A549 treated with RU486 at 1 μM for 4 hours (cell line): ENCODE results near the gene USP19. TPM values are rescaled to one million over a fixed set of nuclear protein-coding genes. Genes with fewer than 3 reads are reported as not detected.

Experiments used
- total RNA-seq: library from RNA; stranded (reverse); fragments of 200-300 nt; extraction: Qiagen RNA extraction; gene quantifications from 5 replicates; pipeline ENCODE4 v1.2.3, GENCODE V29; 2022; ENCODE audit warnings: low read depth

Gene USP19, protein sequence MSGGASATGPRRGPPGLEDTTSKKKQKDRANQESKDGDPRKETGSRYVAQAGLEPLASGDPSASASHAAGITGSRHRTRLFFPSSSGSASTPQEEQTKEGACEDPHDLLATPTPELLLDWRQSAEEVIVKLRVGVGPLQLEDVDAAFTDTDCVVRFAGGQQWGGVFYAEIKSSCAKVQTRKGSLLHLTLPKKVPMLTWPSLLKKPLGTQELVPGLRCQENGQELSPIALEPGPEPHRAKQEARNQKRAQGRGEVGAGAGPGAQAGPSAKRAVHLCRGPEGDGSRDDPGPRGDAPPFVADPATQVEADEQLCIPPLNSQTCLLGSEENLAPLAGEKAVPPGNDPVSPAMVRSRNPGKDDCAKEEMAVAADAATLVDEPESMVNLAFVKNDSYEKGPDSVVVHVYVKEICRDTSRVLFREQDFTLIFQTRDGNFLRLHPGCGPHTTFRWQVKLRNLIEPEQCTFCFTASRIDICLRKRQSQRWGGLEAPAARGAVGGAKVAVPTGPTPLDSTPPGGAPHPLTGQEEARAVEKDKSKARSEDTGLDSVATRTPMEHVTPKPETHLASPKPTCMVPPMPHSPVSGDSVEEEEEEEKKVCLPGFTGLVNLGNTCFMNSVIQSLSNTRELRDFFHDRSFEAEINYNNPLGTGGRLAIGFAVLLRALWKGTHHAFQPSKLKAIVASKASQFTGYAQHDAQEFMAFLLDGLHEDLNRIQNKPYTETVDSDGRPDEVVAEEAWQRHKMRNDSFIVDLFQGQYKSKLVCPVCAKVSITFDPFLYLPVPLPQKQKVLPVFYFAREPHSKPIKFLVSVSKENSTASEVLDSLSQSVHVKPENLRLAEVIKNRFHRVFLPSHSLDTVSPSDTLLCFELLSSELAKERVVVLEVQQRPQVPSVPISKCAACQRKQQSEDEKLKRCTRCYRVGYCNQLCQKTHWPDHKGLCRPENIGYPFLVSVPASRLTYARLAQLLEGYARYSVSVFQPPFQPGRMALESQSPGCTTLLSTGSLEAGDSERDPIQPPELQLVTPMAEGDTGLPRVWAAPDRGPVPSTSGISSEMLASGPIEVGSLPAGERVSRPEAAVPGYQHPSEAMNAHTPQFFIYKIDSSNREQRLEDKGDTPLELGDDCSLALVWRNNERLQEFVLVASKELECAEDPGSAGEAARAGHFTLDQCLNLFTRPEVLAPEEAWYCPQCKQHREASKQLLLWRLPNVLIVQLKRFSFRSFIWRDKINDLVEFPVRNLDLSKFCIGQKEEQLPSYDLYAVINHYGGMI (N-terminal part only)
- 18.7 to 24.8 TPM (median 23.0 TPM) in 5 replicates for total RNA-seq

DNA sequence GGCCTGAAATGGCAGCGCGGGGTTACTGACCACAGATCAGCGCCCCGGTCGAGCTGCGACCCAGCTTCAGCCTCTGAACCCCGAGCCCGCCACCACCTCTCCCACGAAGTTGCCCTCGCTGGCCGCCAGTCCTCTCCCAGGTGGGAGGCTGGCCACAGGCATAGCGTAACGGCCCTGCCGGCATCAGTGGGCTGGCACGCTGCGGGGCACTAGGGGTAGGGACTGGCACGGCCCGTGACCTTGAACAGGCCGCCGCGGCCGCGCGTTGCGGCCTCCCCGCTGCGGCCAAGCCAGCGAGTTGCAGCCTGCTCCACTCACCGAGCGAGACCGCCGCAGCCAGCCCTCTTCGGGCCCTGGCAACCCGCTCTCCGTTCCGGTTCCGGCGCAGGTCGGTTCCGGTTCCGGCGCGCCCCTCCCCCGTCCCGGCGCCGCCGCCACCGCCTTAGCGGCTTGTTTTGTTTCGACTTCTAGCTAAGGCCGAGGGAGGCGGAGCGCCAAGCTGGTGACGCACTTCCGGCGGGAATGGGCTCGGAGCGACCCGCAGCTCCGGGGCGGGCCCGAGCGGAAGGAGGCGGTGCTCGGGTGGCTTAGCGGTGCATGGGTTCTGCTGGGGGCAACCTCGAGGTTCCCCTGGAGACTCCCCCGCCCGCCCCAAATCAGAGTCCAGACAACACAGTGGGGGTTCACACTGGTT, at the start of gene USP19:
USP19 (minus strand) TSS at position 386 of the 694 bp plus-strand sequence. CDS start 1,678 bp downstream, outside the sequence.

DNA sequence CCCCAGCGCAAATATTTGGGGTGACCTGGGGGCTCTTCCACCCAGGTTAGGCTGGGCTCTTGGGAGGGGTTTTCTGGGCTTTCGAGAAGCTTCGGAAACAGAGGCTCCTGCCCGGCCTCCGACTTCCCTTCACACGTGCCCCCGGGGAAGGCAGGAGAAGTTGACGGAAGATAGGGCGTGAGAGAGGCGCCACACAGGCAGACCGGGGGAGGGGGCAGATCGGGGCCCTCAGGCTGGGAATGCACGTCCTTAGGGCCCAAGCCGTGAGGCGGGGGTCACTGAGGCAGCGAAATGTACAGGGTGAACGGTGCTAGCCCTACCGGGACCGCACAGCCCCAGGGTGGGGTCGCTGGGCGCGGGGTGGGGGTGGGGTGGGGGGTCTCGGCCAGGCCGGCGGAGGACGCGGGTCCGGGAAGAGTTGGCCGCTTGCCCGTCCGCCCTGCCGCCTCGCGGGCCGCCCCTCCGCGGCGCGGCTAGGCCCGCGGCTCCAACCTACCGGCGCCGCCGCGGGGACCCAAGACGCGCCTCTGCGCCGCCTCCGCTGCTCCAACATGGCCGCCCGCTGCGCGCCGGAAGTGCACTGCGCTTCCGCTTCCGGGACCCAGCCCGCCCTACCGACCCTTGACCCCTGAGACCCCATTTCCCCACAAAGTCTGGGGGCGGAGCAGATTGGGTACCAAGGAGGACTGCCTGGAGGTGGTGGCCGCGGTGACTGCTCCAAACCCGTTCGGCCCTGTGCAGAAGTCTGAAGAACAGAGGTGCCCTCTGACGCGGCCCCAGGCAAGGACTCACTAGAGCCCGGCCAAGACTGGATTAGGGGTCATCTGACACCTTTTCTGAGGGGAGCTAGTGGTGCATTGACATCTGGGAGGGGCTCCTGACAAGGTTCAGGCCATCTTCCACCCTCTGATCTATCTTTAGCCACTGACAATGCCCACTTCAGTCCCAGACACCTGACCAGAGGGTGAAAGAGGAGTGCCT, 45.4 kb upstream of the USP19 start, which contains the start of gene CCDC71:
CCDC71 (minus strand) TSS at position 561 of the 981 bp plus-strand sequence. CDS start 2,123 bp downstream, outside the sequence.

DNA sequence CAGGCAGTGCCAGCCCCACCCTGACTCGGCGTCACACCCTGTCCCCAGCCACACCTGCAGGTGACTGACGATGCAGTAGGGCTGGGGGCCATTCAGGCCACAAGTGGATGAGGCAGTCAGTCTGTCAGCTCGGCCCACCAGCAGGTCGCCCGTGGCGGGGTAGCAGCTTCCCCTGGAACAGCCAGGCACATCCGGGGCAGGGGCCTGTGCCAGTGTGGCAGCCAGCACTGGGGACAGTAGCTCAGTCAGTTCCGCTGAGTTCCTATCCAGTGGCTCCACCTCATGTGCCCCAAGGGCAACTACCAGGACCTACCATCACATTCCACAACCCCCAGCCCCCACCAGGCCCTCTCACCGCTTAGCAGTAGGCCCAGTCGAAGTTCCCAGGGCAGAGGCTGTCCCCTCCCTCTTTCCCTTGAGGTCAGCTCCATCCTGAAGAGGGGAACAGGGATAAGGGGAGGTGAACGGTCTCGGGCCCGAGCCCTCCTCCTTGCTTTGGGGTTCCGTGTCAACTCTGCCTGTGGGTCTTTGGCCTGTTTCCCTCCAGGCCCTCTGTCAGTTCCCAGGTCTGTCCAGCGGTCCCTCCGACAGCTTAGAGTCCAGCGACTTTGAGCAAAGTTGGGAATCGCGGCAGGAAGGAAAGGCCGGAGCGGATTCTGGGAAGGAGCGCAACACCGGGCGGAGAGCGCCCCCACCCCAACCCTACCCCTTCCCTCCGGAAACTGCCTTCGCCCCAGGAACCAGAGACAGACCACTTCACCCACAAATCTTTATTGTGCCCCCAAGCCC, 12.0 kb upstream of the USP19 start, which contains the start of gene LAMB2:
LAMB2 (minus strand) TSS at position 614 of the 789 bp plus-strand sequence; CDS start at position 431, 183 bp downstream.

DNA sequence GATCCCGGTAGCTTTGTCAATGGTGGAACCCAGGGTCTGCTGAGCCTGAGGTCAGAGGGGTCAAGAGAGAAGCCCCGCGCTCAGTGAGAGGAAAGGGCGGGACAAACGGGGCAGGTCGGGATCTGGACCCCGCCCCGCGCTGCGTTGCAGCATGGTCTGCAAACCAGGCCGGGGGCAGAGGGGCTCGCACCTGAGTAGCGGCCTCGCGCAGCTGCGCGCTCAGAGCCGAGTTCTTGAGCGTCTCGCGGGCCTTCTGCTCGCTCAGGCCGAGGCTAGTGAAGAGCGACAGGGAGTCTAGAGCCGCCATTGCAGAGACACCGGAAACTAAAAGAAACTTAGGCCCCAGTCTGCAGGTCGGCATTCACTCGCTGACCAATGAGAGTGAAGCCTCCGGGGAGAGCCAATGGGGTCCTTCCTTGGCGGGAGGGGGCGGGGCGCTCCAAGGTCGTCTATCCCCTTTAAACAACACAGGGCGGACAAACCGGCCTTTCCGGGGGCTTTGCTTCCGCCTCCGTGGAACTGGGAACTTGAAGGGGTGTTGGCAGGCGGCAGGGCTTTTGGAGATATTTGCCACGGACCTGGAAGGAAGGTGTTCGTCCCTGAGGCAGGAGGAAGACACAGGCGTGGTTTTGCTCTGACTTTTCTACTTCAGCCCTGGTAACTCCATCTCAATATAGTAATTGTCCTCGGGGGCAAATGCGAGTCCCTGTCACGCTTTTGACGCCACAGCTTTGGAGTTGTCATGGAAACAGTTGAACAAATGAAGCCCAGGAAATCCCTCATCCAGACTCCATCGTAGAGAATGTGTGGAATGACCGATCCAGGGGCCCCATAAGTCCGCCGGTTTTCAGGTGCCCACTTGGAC, 16.0 kb downstream of the USP19 start, which contains the start of gene QARS1:
QARS1 (minus strand) TSS at position 331 of the 865 bp plus-strand sequence; CDS start at position 307, 24 bp downstream.

DNA sequence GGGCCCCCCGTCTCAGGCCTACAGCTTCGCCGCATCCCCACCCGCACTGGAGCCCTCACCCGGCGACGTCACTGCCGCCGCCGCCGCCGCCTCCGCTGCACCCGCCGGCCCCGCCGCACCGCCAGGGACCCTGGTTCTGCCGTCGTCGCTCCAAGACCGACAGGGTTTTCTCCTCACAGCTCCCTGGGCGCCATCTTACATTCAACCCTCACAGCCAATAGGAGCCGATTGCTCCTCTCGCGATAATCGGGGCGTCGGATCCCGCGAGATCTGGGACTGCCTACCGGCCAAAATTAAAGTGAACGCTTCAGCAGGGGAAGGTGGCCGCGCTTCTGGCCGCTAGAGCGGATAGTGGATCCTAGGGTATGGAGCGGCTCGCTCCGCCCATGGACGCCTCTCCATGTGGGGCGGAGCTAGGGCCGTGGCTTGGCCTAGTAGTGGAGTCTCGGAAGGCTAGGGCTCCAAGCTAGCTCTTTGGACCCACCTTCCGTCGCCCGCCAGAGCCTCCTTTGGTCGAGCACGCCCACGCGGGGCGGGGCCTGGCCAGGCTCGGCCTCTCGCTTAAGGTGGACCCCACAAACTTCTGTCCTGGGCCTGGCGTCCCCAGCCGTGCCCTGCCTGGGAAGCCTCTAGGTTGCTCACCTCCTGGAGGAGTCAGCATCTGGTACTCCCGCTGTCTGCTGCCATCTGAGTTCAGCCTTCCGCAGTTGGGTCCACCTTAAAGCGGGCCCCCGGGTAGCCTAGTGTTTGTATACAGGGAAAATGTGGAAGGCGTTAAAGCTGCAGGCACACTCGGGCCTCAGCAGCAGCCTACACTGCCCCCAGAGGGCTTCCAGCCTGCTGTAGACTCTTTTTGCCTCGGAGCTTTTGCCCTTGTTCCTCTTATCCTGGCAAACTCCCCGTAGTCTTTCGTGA, 26.5 kb downstream of the USP19 start, which contains the start of gene QRICH1:
QRICH1 (minus strand) TSS at position 219 of the 915 bp plus-strand sequence. CDS start 17,054 bp downstream, outside the sequence.

Other genes starting within 250 kb of the USP19 start
- gene SLC25A20, start 221.9 kb downstream of the USP19 start, total RNA-seq = 11.5 to 14.0 TPM (median 12.9 TPM) in 5 replicates
- 54.8 to 65.9 TPM (median 64.7 TPM) in 5 replicates for gene ARIH2, start 202.0 kb downstream of the USP19 start, total RNA-seq
- gene P4HTM, start 130.6 kb downstream of the USP19 start, total RNA-seq = 12.0 to 20.6 TPM (median 19.5 TPM) in 5 replicates
- 61.7 to 73.4 TPM (median 67.7 TPM) in 5 replicates for gene WDR6, start 113.4 kb downstream of the USP19 start, total RNA-seq
- 16.0 to 25.0 TPM (median 22.3 TPM) in 5 replicates for gene DALRD3, start 102.2 kb downstream of the USP19 start, total RNA-seq
- 65.5 to 98.1 TPM (median 89.1 TPM) in 5 replicates for gene NDUFAF3, start 98.7 kb downstream of the USP19 start, total RNA-seq
- gene IMPDH2, start 91.4 kb downstream of the USP19 start, total RNA-seq = 156 to 171 TPM (median 162 TPM) in 5 replicates
- 37.3 to 40.1 TPM (median 39.0 TPM) in 5 replicates for gene QRICH1, start 26.8 kb downstream of the USP19 start, total RNA-seq
- gene QARS1, start 16.1 kb downstream of the USP19 start, total RNA-seq = 128 to 155 TPM (median 153 TPM) in 5 replicates
- 64.3 to 97.2 TPM (median 88.8 TPM) in 5 replicates for gene LAMB2, start 12.2 kb upstream of the USP19 start, total RNA-seq
- 10.6 to 14.9 TPM (median 12.9 TPM) in 5 replicates for gene CCDC71, start 45.5 kb upstream of the USP19 start, total RNA-seq
- 3.1 to 7.0 TPM (median 4.6 TPM) in 5 replicates for gene KLHDC8B, start 50.8 kb upstream of the USP19 start, total RNA-seq
- 1.4 to 2.4 TPM (median 2.1 TPM) in 5 replicates for gene C3orf62, start 156.4 kb upstream of the USP19 start, total RNA-seq
- 10.6 to 14.4 TPM (median 13.4 TPM) in 5 replicates for gene USP4, start 219.2 kb upstream of the USP19 start, total RNA-seq
- gene GPX1, start 237.5 kb upstream of the USP19 start, total RNA-seq = 247 to 313 TPM (median 296 TPM) in 5 replicates